LNCaP clone FGC (cell line): ENCODE results near the gene NPTN.

Experiments used
- DNase-seq: peaks from one replicate; pipeline ENCODE4 v3.0.0-alpha.2; 2011; ENCODE audit warnings: low read depth
- H3K4me3 ChIP-seq: 2 replicates; pipeline ENCODE4 v1.5.1; 2011; ENCODE audit warnings: mild to moderate bottlenecking, low read depth, low read length, control low read depth
- TF ChIP-seq, protein P1 (sequence below): IDR thresholded peaks from 2 replicates; pipeline ENCODE4 v1.5.1; 2012; ENCODE audit warnings: mild to moderate bottlenecking; ENCODE audit not compliant: control insufficient read depth, insufficient read depth; ENCODE audit errors: extremely low read depth

NPTN gene

DNA sequence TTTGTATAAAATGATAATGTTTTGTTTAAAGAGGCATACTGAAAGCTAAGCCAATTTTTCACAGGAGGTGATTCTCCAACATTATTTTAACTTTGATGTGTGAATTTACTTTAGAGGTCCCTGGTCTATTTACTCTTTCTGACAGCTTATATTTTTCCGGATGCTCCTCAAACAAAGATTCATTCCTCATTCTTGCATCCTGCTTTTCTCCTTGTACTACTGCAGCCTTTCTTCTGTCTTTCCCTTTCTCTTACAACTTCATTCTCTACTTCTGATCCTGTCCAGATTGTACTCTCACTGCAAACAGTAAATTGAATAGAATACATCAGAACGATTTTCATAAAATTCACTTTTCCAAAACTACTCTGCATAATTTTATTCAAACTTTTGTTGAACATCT is 5.1 kb downstream of the NPTN start:
- TF ChIP-seq, protein P1, sequence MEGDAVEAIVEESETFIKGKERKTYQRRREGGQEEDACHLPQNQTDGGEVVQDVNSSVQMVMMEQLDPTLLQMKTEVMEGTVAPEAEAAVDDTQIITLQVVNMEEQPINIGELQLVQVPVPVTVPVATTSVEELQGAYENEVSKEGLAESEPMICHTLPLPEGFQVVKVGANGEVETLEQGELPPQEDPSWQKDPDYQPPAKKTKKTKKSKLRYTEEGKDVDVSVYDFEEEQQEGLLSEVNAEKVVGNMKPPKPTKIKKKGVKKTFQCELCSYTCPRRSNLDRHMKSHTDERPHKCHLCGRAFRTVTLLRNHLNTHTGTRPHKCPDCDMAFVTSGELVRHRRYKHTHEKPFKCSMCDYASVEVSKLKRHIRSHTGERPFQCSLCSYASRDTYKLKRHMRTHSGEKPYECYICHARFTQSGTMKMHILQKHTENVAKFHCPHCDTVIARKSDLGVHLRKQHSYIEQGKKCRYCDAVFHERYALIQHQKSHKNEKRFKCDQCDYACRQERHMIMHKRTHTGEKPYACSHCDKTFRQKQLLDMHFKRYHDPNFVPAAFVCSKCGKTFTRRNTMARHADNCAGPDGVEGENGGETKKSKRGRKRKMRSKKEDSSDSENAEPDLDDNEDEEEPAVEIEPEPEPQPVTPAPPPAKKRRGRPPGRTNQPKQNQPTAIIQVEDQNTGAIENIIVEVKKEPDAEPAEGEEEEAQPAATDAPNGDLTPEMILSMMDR = no peak
- DNase-seq = no peak
- H3K4me3 ChIP-seq = no peak overlapping the region

DNA sequence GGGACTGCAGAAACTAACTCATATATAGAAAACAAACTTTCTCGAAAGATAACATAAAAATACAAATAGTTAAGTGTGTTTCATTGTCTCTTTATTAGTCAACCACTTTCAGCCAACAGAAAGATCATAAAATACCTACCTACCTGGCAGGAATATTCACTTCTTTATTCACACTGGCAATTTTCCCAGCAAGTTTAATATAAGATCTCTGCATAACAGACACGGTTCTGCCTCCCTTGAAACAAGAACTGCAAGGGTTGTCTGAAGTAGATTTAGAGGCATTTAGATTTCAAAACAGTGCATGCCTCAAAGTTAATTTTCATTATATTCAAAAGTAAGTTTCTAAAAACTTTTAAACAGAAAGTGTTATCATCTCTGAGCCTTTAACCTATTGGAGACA is 7.1 kb downstream of the NPTN start:
- peak; percentile 93 for DNase-seq
- no peak overlapping the region for H3K4me3 ChIP-seq
- TF ChIP-seq, protein P1 = no peak

DNA sequence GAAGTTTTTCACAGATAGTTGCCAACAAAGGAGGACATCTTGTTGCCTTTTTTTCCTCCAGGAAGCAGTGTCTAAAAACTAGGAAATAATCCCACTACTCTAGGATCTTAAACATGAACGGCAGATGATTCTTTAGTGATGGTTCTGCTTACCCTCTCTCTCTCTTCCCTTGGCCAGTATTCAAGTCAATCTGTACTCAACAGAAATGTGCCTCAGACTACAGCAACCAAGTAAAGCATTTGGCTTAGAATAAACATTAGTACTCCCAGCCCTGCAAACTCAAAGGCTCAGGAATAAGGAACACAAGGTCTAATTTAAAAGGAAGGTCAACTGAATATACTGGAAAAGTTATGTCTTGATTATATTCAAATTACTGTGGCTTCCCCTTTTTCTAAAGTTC is 8.7 kb downstream of the NPTN start:
- TF ChIP-seq, protein P1 = no peak
- H3K4me3 ChIP-seq = no peak overlapping the region
- DNase-seq = no peak

DNA sequence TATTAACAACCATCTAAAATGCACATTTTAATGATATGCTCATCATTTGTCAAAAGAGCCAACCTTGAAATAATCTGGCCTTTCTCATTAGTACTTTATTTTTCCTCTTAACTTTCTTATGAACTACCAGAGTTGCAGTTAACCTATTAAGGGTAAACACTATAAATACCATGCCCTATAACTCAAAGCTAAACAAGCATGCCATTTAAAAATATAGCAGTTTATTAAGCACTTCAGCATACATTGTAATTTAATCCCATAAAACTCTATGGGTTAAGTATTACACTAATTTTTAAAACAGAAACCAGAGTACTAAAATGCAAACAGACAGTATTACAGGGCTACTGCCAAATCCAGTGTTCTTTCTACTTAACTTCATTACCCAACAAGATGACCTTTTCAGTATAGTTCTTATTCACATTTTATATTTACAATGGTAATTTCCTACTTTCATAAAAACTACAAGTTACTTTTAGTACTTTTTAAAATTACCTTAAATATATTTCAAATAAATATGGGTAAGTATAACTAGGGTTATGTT is 11.8 kb downstream of the NPTN start:
- DNase-seq = peak; percentile 72
- H3K4me3 ChIP-seq = no peak overlapping the region
- TF ChIP-seq, protein P1 = no peak

DNA sequence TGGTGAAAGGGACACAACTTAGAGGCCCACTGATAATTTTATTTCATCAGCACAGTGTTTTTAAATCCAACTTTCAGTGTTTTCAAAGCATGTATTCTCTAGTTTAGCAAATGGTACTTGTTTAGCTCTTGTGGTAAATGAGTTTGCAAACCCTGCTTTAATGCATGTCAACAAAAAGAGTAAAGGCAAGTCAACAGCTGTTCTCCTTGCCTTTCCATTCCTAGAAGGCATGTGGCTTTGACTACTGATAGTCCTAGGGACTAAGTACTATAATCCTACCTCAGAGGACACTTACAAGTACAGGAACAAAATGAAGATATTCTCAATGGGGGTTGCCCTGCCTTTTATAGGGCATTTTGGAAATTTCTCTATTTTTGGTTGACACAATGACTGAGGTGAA is 13.1 kb downstream of the NPTN start:
- TF ChIP-seq, protein P1 = no peak
- no peak overlapping the region for H3K4me3 ChIP-seq
- DNase-seq = no peak

DNA sequence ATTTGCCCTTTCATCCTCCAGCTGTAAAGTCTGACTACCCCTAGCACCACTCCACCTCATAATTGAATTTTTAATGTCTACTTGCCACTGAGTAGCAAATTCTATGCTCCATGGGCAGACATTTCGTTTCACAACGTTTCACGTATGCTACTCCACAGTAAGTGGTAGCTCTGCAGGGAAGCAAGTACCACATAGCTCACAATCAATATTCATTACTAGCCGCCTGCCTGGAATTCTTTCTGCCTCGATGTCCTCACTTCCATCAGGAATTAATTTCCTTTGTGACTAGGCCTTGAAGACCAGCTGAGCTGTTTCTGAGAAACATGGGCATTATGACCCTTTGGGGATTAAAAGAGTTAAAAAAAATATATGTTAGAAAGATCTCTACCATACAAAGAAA is 15.3 kb downstream of the NPTN start:
- H3K4me3 ChIP-seq = no peak overlapping the region
- DNase-seq = no peak

More for the DNA sequence above, 15.3 kb downstream of the NPTN start:
- TF ChIP-seq, protein P1 = no peak
